Measurements from ENCODE around the gene PHKB.

Gene PHKB

GRCh38 chr16:47626246-47626645 is 165.1 kb downstream of the PHKB start:
- no peaks in the 10 kb centered on the region for H3K27me3 Mint-ChIP-seq (ENCODE audit: low read depth)
- no peaks in the 10 kb centered on the region for H3K4me1 Mint-ChIP-seq (ENCODE audit: low read depth)
- peaks cover 3% of the 10 kb centered on the region for H3K9me3 Mint-ChIP-seq
- no peak overlapping the region for H3K4me3 Mint-ChIP-seq
- no peak overlapping the region for H3K27ac Mint-ChIP-seq
- peaks cover 10% of the 10 kb centered on the region for H3K36me3 Mint-ChIP-seq (ENCODE audit: low read depth)

- no peaks in the 10 kb centered on the region for H3K27me3 Mint-ChIP-seq (ENCODE audit: low read depth)
- H3K9me3 Mint-ChIP-seq: peaks cover 3% of the 10 kb centered on the region
- no peak overlapping the region for H3K27ac Mint-ChIP-seq
- H3K36me3 Mint-ChIP-seq (ENCODE audit: low read depth): peaks cover 13% of the 10 kb centered on the region
- H3K4me1 Mint-ChIP-seq (ENCODE audit: low read depth): no peaks in the 10 kb centered on the region
- no peak overlapping the region for H3K4me3 Mint-ChIP-seq
Measured at GRCh38 chr16:47627085-47627639, 166.0 kb downstream of the PHKB start.

DNA sequence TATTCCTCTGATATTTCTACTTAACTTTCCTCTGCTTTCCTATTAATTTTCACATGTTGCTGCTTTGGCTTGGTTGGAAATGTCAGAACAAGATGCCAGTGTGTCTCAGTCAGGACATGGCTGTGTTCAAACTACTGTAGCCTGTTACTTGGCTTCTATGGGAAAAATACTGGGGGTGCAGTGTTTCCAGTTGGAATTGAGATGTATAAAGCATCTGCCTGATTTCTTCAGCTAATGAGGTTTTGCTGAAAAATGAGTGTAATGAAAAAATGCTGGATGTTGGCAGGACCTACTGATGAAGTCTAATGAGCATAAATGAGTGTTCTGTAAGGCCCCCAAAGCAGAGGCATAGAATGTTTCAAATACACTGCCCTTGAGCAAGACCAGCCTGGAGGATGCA is 166.6 kb downstream of the PHKB start:
- no peaks in the 10 kb centered on the region for H3K27me3 Mint-ChIP-seq (ENCODE audit: low read depth)
- peaks cover 13% of the 10 kb centered on the region for H3K36me3 Mint-ChIP-seq (ENCODE audit: low read depth)
- no peak overlapping the region for H3K4me3 Mint-ChIP-seq
- H3K4me1 Mint-ChIP-seq (ENCODE audit: low read depth): no peaks in the 10 kb centered on the region
- peaks cover 3% of the 10 kb centered on the region for H3K9me3 Mint-ChIP-seq
- H3K27ac Mint-ChIP-seq: no peak overlapping the region

DNA sequence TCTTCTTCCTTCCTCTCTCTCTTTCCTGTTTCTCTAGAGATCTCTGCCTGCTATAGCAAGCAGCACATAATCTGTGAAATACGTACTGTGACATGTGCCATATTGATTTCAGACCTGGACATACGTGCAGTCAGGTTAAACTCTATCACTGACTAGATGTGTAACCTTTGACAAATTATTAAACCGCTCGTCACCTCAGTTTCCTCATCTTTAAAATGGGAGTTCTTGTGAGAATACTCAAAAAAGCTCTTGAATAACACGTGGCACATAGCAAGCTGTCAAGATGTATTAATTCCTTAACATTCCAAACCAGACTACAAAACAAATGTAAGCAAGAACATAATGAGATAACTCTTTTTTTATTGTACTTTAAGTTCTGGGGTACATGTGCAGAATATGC is 170.0 kb downstream of the PHKB start:
- H3K27ac Mint-ChIP-seq: no peak overlapping the region
- peaks cover 15% of the 10 kb centered on the region for H3K36me3 Mint-ChIP-seq (ENCODE audit: low read depth)
- H3K4me3 Mint-ChIP-seq: no peak overlapping the region
- H3K27me3 Mint-ChIP-seq (ENCODE audit: low read depth): no peaks in the 10 kb centered on the region
- no peaks in the 10 kb centered on the region for H3K4me1 Mint-ChIP-seq (ENCODE audit: low read depth)
- H3K9me3 Mint-ChIP-seq: peaks cover 3% of the 10 kb centered on the region

- H3K27me3 Mint-ChIP-seq (ENCODE audit: low read depth): no peaks in the 10 kb centered on the region
- peaks cover 3% of the 10 kb centered on the region for H3K9me3 Mint-ChIP-seq
- H3K4me3 Mint-ChIP-seq: no peak overlapping the region
- no peak overlapping the region for H3K27ac Mint-ChIP-seq
- peaks cover 17% of the 10 kb centered on the region for H3K36me3 Mint-ChIP-seq (ENCODE audit: low read depth)
- no peaks in the 10 kb centered on the region for H3K4me1 Mint-ChIP-seq (ENCODE audit: low read depth)
Measured at GRCh38 chr16:47634126-47634525, 173.0 kb downstream of the PHKB start.

- no peak overlapping the region for H3K27ac Mint-ChIP-seq
- no peaks in the 10 kb centered on the region for H3K4me1 Mint-ChIP-seq (ENCODE audit: low read depth)
- H3K36me3 Mint-ChIP-seq (ENCODE audit: low read depth): peaks cover 17% of the 10 kb centered on the region
- peaks cover 3% of the 10 kb centered on the region for H3K9me3 Mint-ChIP-seq
- H3K27me3 Mint-ChIP-seq (ENCODE audit: low read depth): no peaks in the 10 kb centered on the region
- no peak overlapping the region for H3K4me3 Mint-ChIP-seq
Measured at GRCh38 chr16:47634727-47635126, 173.6 kb downstream of the PHKB start.

DNA sequence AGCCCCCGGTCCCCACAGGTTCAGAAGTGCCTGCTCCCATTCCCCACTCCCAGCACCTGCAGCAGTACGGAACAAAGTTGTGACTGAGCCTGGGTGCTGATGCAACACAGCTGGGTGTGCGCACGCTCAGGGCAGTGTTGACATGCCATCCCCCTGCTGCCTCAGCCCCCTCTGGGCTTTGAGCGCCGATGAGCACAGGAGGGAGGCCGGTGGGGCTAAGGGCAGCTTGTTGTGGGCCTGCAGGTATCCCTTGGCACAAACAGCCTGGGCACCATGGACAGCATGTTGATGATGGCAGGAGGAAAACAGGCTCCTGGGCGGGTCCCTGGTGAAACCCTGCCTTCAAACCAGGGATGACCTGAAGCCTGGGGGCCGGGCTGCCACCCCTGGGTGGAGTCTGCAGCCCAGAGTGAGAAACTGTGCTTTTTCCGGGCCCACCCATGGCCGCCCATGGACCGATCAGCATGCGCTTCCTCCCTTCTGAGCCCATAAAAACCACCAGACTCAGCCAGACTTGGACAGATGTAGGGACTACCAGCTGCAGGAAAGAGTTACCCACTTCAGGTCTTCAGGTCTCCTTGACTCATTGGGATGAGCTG is 175.5 kb downstream of the PHKB start:
- Mint-ChIP-seq H3K9me3 (no peaks in the 10 kb centered on the region), H3K27ac (no peak overlapping the region), H3K4me1 (ENCODE audit: low read depth) (no peaks in the 10 kb centered on the region), H3K27me3 (ENCODE audit: low read depth) (no peaks in the 10 kb centered on the region), H3K4me3 (no peak overlapping the region), H3K36me3 (ENCODE audit: low read depth) (peaks cover 12% of the 10 kb centered on the region)

DNA sequence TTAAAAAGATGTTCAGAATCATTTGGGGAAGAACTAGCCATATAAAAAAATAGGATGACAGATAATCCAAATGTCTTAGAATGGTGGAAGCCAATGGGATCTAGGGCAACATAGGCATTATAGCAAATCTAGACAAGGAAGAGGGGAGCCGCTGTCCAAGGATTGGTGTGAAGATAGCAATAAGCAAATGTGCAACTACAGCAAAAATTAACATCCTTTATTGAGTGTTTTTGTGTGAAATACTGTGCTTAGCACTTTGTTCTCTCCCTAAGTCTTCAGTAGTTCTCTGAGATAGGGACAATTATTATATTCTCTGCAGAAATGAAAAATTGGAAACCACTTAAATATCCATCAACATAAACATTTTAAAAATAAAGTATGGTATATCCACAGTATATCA is 177.0 kb downstream of the PHKB start:
- Mint-ChIP-seq H3K36me3 (ENCODE audit: low read depth) (peaks cover 11% of the 10 kb centered on the region), H3K27ac (no peak overlapping the region), H3K4me3 (no peak overlapping the region), H3K4me1 (ENCODE audit: low read depth) (peaks cover 1% of the 10 kb centered on the region), H3K9me3 (no peaks in the 10 kb centered on the region), H3K27me3 (ENCODE audit: low read depth) (no peaks in the 10 kb centered on the region)

DNA sequence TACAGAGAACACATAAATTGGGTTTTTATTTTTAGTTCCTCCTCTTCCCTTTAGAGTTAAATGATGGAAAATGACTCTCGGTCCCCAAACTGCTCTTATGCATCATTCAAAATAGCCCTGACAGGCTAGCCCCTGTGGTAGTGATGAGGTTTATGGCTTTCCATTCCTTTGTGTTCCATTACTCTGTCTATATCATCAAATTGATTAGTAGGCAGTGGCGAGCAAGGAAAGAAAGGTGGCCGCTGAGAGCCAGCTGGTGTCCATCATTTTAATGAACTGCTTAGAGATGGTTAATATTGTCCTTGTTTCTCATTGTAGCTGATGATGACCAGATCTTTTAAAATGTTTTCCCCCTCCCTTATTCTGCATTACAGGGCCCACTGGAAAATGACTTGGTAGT is 179.5 kb downstream of the PHKB start:
- Mint-ChIP-seq H3K4me1 (ENCODE audit: low read depth) (peaks cover 8% of the 10 kb centered on the region), H3K27me3 (ENCODE audit: low read depth) (no peaks in the 10 kb centered on the region), H3K4me3 (no peak overlapping the region), H3K9me3 (no peaks in the 10 kb centered on the region), H3K36me3 (ENCODE audit: low read depth) (peaks cover 8% of the 10 kb centered on the region), H3K27ac (no peak overlapping the region)

DNA sequence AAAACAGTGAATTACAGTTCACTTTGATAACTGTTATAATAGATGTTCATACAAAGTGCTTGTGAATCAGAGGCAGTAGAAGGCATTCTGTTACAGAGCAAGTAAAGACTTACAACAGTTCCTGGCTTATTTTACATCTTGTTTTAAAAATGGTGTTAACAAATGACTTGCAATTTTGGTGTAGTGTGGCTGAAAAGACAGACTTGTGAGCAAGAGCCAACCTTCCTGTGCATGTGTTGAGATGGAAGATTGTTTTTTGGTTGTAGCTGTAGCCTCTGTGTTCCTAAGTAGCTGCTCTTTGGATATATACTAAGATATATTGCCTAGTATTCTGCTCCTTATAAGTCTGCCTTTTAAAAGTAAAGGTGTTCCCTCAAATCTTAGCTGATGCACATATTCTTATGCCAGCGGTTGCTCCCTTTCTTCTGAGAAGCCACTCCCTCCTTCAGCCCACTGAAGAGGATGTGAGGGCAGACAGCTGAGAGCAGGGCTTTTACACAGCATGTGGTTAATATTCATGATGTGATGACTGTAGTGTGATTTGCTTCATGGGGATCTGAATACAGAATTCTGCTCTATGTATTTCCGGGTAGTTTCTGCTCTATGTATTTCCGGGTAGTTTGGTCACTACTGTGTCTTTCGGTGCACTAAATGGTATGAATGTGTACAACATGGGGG is 182.3 kb downstream of the PHKB start:
- Mint-ChIP-seq H3K36me3 (ENCODE audit: low read depth) (peaks cover 1% of the 10 kb centered on the region), H3K27me3 (ENCODE audit: low read depth) (no peaks in the 10 kb centered on the region), H3K4me3 (no peak overlapping the region), H3K27ac (no peak overlapping the region), H3K4me1 (ENCODE audit: low read depth) (peaks cover 8% of the 10 kb centered on the region), H3K9me3 (no peaks in the 10 kb centered on the region)

- H3K27ac Mint-ChIP-seq: no peak overlapping the region
- no peaks in the 10 kb centered on the region for H3K27me3 Mint-ChIP-seq (ENCODE audit: low read depth)
- no peak overlapping the region for H3K4me3 Mint-ChIP-seq
- no peaks in the 10 kb centered on the region for H3K9me3 Mint-ChIP-seq
- H3K36me3 Mint-ChIP-seq (ENCODE audit: low read depth): peaks cover 1% of the 10 kb centered on the region
- peaks cover 8% of the 10 kb centered on the region for H3K4me1 Mint-ChIP-seq (ENCODE audit: low read depth)
Measured at GRCh38 chr16:47644166-47644565, 183.0 kb downstream of the PHKB start.

GRCh38 chr16:47644661-47645060 is 183.5 kb downstream of the PHKB start:
- H3K27ac Mint-ChIP-seq: no peak overlapping the region
- peaks cover 1% of the 10 kb centered on the region for H3K36me3 Mint-ChIP-seq (ENCODE audit: low read depth)
- H3K4me1 Mint-ChIP-seq (ENCODE audit: low read depth): peaks cover 8% of the 10 kb centered on the region
- H3K4me3 Mint-ChIP-seq: no peak overlapping the region
- no peaks in the 10 kb centered on the region for H3K27me3 Mint-ChIP-seq (ENCODE audit: low read depth)
- no peaks in the 10 kb centered on the region for H3K9me3 Mint-ChIP-seq

DNA sequence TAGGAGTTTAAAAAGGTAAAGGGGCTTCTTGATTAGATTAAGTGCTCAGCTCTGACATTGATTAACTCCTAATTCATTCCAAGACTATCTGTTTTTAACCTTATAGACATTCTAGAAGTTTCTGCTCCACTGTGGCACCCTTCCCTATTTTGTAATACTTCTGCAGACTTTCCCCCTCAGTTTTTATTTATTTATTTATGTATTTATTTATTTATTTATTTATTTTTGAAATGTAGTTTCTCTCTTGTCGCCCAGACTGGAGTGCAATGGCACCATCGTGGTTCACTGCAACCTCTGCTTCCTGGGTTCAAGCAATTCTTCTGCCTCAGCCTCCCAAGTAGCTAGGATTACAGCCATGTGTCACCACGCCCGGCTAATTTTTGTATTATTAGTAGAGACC is 185.8 kb downstream of the PHKB start:
- Mint-ChIP-seq H3K27ac (no peak overlapping the region), H3K4me3 (no peak overlapping the region), H3K9me3 (no peaks in the 10 kb centered on the region), H3K36me3 (ENCODE audit: low read depth) (peaks cover 14% of the 10 kb centered on the region), H3K27me3 (ENCODE audit: low read depth) (no peaks in the 10 kb centered on the region), H3K4me1 (ENCODE audit: low read depth) (peaks cover 8% of the 10 kb centered on the region)

DNA sequence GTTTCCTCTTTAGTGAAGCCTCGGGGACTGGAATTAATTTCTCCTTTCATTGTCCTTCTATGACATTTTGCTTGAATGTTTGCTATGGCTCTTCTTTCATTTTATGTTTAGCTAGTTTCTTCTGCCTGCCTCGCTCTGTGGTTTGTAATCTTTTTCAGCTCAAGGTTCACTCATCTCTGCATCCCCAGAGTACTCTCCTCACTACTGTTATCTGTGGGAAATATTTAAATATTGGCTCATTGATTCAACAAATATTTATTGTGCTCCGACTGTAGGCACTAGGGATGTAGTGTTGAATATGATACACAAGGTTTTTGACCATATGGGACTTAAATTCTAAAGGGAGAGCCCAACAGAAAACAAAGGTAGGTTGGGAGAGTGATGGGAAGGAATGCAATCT is 195.9 kb downstream of the PHKB start:
- Mint-ChIP-seq H3K4me3 (no peak overlapping the region), H3K27me3 (ENCODE audit: low read depth) (no peaks in the 10 kb centered on the region), H3K36me3 (ENCODE audit: low read depth) (peaks cover 19% of the 10 kb centered on the region), H3K27ac (no peak overlapping the region), H3K9me3 (no peaks in the 10 kb centered on the region), H3K4me1 (ENCODE audit: low read depth) (no peaks in the 10 kb centered on the region)

- no peak overlapping the region for H3K27ac Mint-ChIP-seq
Measured at GRCh38 chr16:47657977-47658376, 196.8 kb downstream of the PHKB start.

More at GRCh38 chr16:47657977-47658376, 196.8 kb downstream of the PHKB start:
- Mint-ChIP-seq H3K4me3 (no peak overlapping the region), H3K36me3 (ENCODE audit: low read depth) (peaks cover 18% of the 10 kb centered on the region), H3K27me3 (ENCODE audit: low read depth) (no peaks in the 10 kb centered on the region), H3K9me3 (no peaks in the 10 kb centered on the region), H3K4me1 (ENCODE audit: low read depth) (no peaks in the 10 kb centered on the region)

Measured in T-helper 1 cell treated with Interleukin-12 subunit alpha and Interleukin-12 subunit beta and Interleukin-4 antibody, amounts not matched to agents 30 μg/mL and 1 μg/mL, for 36 hours (primary cell).